HCT116 (cell line): ENCODE measurements around the gene FRG2C. TPM values are rescaled to one million over a fixed set of nuclear protein-coding genes. Genes with fewer than 3 reads are reported as not detected.
A peak's percentile ranks its signal among the peaks of the same experiment; 100 is the strongest.
"Not testable (repeated sequence)": the region's sequence is repeated elsewhere in the genome, so short reads cannot be mapped to it uniquely, and the experiment has no call there.

ENCODE experiments used
- ATAC-seq: fragments of 200-7000 bp; cut with Tn5 transposase; 2 replicates; pipeline ENCODE4 v1.9.1; 2020; ENCODE audit warnings: mild to moderate bottlenecking, moderate library complexity
- BruUV-seq: library from RNA; stranded (reverse); fragments of 400-500 nt; replicated peaks from 2 replicates; lab custom pipeline; 2021; lab: Mats Ljungman, UMichigan
- CTCF ChIA-PET: fragments of 300-600 bp; sonication (Branson Sonifier 250); formaldehyde crosslinking; loops from one replicate; lab custom pipeline; 2021; ENCODE audit warnings: antibody characterized with exemption; lab: Charles Lee
- POLR2A ChIA-PET: fragments of 300-600, 350-600 bp; sonication (Branson Sonifier 250); formaldehyde crosslinking; loops from one replicate; lab custom pipeline; 2021; ENCODE audit warnings: antibody characterized with exemption; lab: Charles Lee
- RAD21 ChIA-PET, 2 experiments: fragments of 300-600 bp; sonication (Branson Sonifier 250); formaldehyde crosslinking; loops; one replicate each; lab custom pipeline; 2023; ENCODE audit warnings: low total read pairs in 2 of 2; ENCODE audit not compliant: uncharacterized antibody in 2 of 2, unreplicated experiment in 2 of 2, low non-redundant PET in 1 of 2; lab: Charles Lee
- DNase-seq: peaks from one replicate; pipeline ENCODE4 v3.0.0-alpha.2; 2010; ENCODE audit warnings: low read depth, low spot score
- H2AFZ ChIP-seq: fragments of 200-600 bp; shearing (Covaris generic), sonication (generic); 2 replicates; pipeline ENCODE4 v1.6.1; 2017; ENCODE audit warnings: low read depth, mixed run types, mixed read lengths, antibody characterized with exemption, low read length; ENCODE audit not compliant: poor library complexity, severe bottlenecking
- H3K27ac ChIP-seq: 2 replicates; pipeline ENCODE4 v1.5.1; 2012; ENCODE audit warnings: low read depth, low read length
- H3K27me3 ChIP-seq: fragments of 200-600 bp; sonication (generic); 2 replicates; pipeline ENCODE4 v1.6.1; 2016; ENCODE audit warnings: mixed run types, low read length, mixed read lengths; ENCODE audit not compliant: insufficient read depth
- H3K36me3 ChIP-seq, 2 experiments: fragments of 200-500 bp in 1 of 2; fragments of 200-600 bp in 1 of 2; sonication (Bioruptor generic) in 1 of 2; sonication (generic) in 1 of 2; 2 replicates each; pipeline versions ENCODE4 v1.5.1 to v1.6.1; 2014 to 2016; ENCODE audit warnings: low read length in 2 of 2, inconsistent platforms in 1 of 2, mixed read lengths in 1 of 2, mixed run types in 1 of 2; ENCODE audit not compliant: insufficient read depth in 2 of 2, control insufficient read depth in 1 of 2
- H3K4me1 ChIP-seq, 2 experiments: fragments of 200-600 bp in 1 of 2; sonication (generic) in 1 of 2; 2 replicates each; pipeline versions ENCODE4 v1.5.1 to v1.6.1; 2012 to 2017; ENCODE audit warnings: low read length in 2 of 2, inconsistent platforms in 1 of 2, mild to moderate bottlenecking in 1 of 2, mixed read lengths in 1 of 2, mixed run types in 1 of 2, moderate library complexity in 1 of 2; ENCODE audit not compliant: insufficient read depth in 2 of 2, control insufficient read depth in 1 of 2
- H3K4me2 ChIP-seq: fragments of 200-600 bp; sonication (generic); 2 replicates; pipeline ENCODE4 v1.6.1; 2017; ENCODE audit warnings: mixed run types, low read length, mixed read lengths
- H3K4me3 ChIP-seq, 2 experiments: fragments of 200-600 bp in 1 of 2; sonication (generic) in 1 of 2; replicated peaks in 1 of 2; 2 replicates each; pipeline ENCODE4 v1.5.1; 2011 to 2016; ENCODE audit warnings: low read length in 2 of 2, control low read depth in 1 of 2, low read depth in 1 of 2, mild to moderate bottlenecking in 1 of 2, mixed read lengths in 1 of 2, mixed run types in 1 of 2
- H3K79me2 ChIP-seq: fragments of 200-600 bp; sonication (generic); 2 replicates; pipeline ENCODE4 v1.6.1; 2017; ENCODE audit warnings: mild to moderate bottlenecking, mixed run types, low read length, moderate library complexity, mixed read lengths; ENCODE audit not compliant: insufficient read depth
- H3K9ac ChIP-seq: fragments of 200-600 bp; sonication (generic); 2 replicates; pipeline ENCODE4 v1.6.1; 2016; ENCODE audit warnings: low read length, mixed read lengths
- H3K9me2 ChIP-seq: fragments of 200-600 bp; sonication (generic), shearing (Covaris generic); 2 replicates; pipeline ENCODE4 v1.6.1; 2017; ENCODE audit warnings: mixed run types, mild to moderate bottlenecking, moderate library complexity; ENCODE audit not compliant: insufficient read depth
- H3K9me3 ChIP-seq, 2 experiments: fragments of 200-500 bp in 1 of 2; fragments of 200-600 bp in 1 of 2; sonication (Bioruptor generic) in 1 of 2; sonication (generic) in 1 of 2; 2 replicates each; pipeline ENCODE4 v1.6.1; 2014 to 2017; ENCODE audit warnings: low read length in 2 of 2, mixed read lengths in 2 of 2, inconsistent platforms in 1 of 2, low read depth in 1 of 2, mild to moderate bottlenecking in 1 of 2, mixed run types in 1 of 2, moderate library complexity in 1 of 2; ENCODE audit not compliant: control insufficient read depth in 1 of 2, insufficient read depth in 1 of 2
- H4K20me1 ChIP-seq: fragments of 200-600 bp; sonication (generic), shearing (Covaris generic); 2 replicates; pipeline ENCODE4 v1.6.1; 2017; ENCODE audit warnings: mixed run types, mild to moderate bottlenecking, moderate library complexity; ENCODE audit not compliant: insufficient read depth
- RAD21 ChIP-seq: IDR thresholded peaks from 2 replicates; pipeline ENCODE4 v1.6.1; 2012; ENCODE audit warnings: low read depth, mild to moderate bottlenecking
- intact Hi-C: fragments of 100-400 bp; cut with micrococcal nuclease; formaldehyde crosslinking; loops from 2 replicates; pipeline ENCODE4 v1.10.0; 2022
- total RNA-seq: library from RNA; stranded (reverse); gene quantifications from one replicate; pipeline ENCODE4 v1.2.1, GENCODE V29; 2021; ENCODE audit not compliant: unreplicated experiment
- TF ChIP-seq, protein P1 (sequence below), 3 experiments: fragments of 200-600 bp in 1 of 3; sonication (generic) in 1 of 3; IDR thresholded peaks in 2 of 3; conservative IDR thresholded peaks in 1 of 3; 2 replicates each; pipeline ENCODE4 v1.5.1; 2012 to 2017; ENCODE audit warnings: low read depth in 2 of 3, low read length in 2 of 3, antibody characterized with exemption in 1 of 3, borderline replicate concordance in 1 of 3, control low read depth in 1 of 3, mild to moderate bottlenecking in 1 of 3, mixed read lengths in 1 of 3, mixed run types in 1 of 3, moderate library complexity in 1 of 3; ENCODE audit not compliant: insufficient read depth in 1 of 3

FRG2C gene
- total RNA-seq, 1 experiment from 2014 or later: not detected

DNA sequence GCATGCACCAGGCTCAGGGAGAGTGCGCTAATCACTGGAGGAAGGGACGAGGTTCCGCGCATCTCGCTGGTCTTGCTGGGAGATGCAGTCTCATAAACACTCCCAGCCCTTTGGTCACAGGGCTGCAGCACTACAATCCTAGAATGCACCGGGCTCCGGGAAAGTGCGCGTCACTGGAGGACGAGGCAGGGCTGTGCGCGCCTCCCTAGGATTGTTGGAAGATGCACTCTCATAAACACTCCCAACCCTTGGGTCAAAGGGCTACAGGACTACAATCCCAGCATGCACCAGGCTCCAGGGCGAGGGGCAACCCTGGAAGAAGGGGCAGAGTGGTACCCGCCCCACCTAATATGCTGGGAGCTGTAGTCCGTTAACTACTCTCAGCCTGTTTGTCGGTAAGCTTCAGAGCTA is 23.0 kb upstream of the FRG2C start:
- not testable (repeated sequence) for H3K4me2 ChIP-seq

DNA sequence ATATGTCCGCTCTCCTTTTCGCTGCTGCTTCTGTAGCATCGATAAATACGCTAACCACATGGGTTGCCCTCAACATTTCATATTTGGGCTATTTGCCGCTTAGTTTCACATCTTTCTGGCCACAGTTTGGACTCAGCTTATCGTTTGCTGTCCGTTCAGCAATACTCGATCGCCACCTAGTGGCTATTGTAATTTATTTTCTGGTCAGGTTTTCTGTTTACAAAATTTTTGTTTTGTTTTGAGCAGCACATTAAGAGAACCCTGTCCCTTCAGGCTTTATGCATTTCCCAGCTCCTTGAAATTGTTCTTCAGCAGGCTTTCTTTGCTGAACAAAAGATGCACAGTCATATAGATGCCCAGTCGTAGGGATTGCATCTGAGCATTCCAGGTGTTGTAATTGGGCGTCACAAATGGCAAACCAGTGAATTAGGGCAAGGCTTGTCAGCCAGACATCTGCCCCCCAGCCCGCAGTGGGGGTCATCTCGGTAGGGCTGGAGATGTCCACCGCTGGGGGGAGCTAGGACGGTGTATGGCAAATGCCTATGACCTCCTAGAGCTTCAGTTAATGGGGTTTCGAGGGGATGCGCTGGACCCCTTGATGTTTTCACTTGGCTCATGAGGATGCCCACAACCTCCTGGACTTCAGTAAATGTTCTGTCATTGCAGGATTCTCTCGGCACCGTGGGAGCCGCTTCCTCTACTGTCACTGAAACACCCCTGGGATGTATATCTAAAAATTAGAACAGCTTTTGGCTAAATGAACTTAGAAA is 20.9 kb upstream of the FRG2C start:
- H2AFZ ChIP-seq, H3K79me2 ChIP-seq, H3K9me2 ChIP-seq, H3K27ac ChIP-seq, H3K4me1 ChIP-seq, H3K36me3 ChIP-seq, H4K20me1 ChIP-seq, CTCF ChIA-PET, H3K9ac ChIP-seq, H3K4me2 ChIP-seq, DNase-seq, H3K9me3 ChIP-seq, H3K27me3 ChIP-seq, RAD21 ChIA-PET, intact Hi-C loops, BruUV-seq, POLR2A ChIA-PET, H3K4me3 ChIP-seq: not testable (repeated sequence)
- TF ChIP-seq RAD21: peak; percentile 40
- TF ChIP-seq, protein P1, sequence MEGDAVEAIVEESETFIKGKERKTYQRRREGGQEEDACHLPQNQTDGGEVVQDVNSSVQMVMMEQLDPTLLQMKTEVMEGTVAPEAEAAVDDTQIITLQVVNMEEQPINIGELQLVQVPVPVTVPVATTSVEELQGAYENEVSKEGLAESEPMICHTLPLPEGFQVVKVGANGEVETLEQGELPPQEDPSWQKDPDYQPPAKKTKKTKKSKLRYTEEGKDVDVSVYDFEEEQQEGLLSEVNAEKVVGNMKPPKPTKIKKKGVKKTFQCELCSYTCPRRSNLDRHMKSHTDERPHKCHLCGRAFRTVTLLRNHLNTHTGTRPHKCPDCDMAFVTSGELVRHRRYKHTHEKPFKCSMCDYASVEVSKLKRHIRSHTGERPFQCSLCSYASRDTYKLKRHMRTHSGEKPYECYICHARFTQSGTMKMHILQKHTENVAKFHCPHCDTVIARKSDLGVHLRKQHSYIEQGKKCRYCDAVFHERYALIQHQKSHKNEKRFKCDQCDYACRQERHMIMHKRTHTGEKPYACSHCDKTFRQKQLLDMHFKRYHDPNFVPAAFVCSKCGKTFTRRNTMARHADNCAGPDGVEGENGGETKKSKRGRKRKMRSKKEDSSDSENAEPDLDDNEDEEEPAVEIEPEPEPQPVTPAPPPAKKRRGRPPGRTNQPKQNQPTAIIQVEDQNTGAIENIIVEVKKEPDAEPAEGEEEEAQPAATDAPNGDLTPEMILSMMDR (IDR thresholded peaks at IDR 0.05 in 2 of 3, conservative IDR thresholded peaks at IDR 0.05 in 1 of 3; ENCODE audit: borderline replicate concordance in 1 of 3, insufficient read depth in 1 of 3, low read depth in 2 of 3, low read length in 2 of 3): peak in 2 of 3 experiments; percentile 34 to 52; a peak in 4 of 6 replicates
- peak; percentile 20; the same call in 1 of the 2 replicates for ATAC-seq

More for the DNA sequence above, 23.0 kb upstream of the FRG2C start:
- H3K9me2 ChIP-seq, POLR2A ChIA-PET, RAD21 ChIA-PET, H3K27ac ChIP-seq, DNase-seq, H3K4me1 ChIP-seq, H3K27me3 ChIP-seq, BruUV-seq, H3K79me2 ChIP-seq, H3K9me3 ChIP-seq, H3K36me3 ChIP-seq, H3K9ac ChIP-seq, H3K4me3 ChIP-seq, intact Hi-C loops, H2AFZ ChIP-seq, H4K20me1 ChIP-seq, ATAC-seq, CTCF ChIA-PET: not testable (repeated sequence)

DNA sequence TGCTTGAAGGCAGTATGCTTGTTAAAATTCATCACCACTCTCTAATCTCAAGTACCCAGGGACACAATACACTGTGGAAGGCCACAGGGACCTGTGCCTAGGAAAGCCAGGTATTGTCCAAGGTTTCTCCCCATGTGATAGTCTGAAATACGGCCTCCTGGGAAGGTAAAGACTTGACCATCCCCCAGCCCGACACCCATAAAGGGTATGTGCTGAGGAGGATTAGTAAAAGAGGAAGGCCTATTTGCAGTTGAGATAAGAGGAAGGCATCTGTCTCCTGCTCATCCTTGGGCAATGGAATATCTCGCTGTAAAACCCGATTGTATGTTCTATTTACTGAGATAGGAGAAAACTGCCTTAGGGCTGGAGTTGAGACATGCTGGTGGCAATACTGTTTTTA is 18.6 kb upstream of the FRG2C start:
- BruUV-seq, H4K20me1 ChIP-seq, RAD21 ChIA-PET, H3K9me3 ChIP-seq, DNase-seq, intact Hi-C loops, H3K4me1 ChIP-seq, H3K4me3 ChIP-seq, H3K9me2 ChIP-seq, ATAC-seq, H2AFZ ChIP-seq, H3K4me2 ChIP-seq, CTCF ChIA-PET, H3K36me3 ChIP-seq, H3K27me3 ChIP-seq, H3K79me2 ChIP-seq, H3K9ac ChIP-seq, H3K27ac ChIP-seq, POLR2A ChIA-PET: not testable (repeated sequence)
